SK-N-SH (cell line): ENCODE data around the gene HOXC11.

Experiments
- RAD21 ChIP-seq: IDR thresholded peaks from 2 replicates; pipeline ENCODE4 v1.6.1; 2012; ENCODE audit warnings: mild to moderate bottlenecking, low read length
- SIN3A ChIP-seq: IDR thresholded peaks from 2 replicates; pipeline ENCODE4 v1.6.1; 2012; ENCODE audit warnings: low read depth, mild to moderate bottlenecking, low read length, moderate library complexity, borderline replicate concordance
- TF ChIP-seq, protein P1 (sequence below): fragments of 200-600 bp; sonication (generic); IDR thresholded peaks from 2 replicates; pipeline ENCODE4 v1.6.1; 2017; ENCODE audit warnings: antibody characterized with exemption, mild to moderate bottlenecking, moderate library complexity
- TF ChIP-seq, protein P2 (sequence below): IDR thresholded peaks from 2 replicates; pipeline ENCODE4 v1.4.0; 2012; ENCODE audit warnings: low read depth

DNA sequence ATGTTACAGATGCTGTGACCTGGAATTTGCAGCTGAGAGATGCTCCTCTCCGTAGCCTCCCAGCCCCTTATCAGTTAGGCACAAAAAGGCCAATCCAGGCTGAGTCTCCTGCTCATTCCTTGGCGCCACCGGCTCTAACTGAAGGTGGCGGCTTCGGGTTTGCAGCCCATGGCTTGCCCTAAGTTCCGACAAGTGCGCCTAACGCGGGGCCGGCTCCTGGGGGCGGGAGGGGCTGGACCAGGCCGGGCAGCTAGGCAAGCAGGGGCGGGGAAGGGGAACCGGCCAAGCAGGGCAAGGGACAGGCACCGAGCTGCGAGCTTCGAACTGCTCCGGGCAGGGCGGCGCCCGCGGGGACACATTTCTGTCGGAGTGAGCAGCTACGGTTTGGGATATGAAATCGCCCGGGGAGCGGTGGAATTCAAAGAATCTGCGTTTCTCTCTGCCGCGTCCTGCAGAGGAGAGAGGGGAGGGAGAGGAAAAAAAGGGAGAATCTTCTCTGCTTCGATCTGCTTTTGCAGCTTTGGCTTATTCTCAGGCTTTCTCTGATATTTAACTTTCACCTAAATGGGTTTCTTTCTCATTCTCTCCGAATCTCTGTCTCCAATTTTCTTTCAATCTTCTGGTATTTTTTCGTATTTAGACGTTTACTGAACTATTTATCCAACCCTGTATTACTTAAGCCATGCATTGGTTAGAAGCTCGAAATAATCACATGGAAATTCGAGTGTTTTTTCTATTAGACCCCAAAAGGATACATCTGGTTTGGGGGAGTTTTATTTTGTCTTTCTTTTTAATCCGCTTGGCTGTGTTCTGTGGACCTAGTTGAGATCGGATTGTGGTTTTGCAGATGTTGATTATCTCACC lies 19.8 kb upstream of the HOXC11 start:
- TF ChIP-seq RAD21 = no peak
- no peak for TF ChIP-seq SIN3A
- TF ChIP-seq, protein P1, sequence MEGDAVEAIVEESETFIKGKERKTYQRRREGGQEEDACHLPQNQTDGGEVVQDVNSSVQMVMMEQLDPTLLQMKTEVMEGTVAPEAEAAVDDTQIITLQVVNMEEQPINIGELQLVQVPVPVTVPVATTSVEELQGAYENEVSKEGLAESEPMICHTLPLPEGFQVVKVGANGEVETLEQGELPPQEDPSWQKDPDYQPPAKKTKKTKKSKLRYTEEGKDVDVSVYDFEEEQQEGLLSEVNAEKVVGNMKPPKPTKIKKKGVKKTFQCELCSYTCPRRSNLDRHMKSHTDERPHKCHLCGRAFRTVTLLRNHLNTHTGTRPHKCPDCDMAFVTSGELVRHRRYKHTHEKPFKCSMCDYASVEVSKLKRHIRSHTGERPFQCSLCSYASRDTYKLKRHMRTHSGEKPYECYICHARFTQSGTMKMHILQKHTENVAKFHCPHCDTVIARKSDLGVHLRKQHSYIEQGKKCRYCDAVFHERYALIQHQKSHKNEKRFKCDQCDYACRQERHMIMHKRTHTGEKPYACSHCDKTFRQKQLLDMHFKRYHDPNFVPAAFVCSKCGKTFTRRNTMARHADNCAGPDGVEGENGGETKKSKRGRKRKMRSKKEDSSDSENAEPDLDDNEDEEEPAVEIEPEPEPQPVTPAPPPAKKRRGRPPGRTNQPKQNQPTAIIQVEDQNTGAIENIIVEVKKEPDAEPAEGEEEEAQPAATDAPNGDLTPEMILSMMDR = no peak
- TF ChIP-seq, protein P2, sequence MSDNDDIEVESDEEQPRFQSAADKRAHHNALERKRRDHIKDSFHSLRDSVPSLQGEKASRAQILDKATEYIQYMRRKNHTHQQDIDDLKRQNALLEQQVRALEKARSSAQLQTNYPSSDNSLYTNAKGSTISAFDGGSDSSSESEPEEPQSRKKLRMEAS = no peak
